Pons (tissue), 1 donor: ENCODE measurements around the gene GGPS1.
"Not testable (repeated sequence)": the region's sequence is repeated elsewhere in the genome, so short reads cannot be mapped to it uniquely, and the experiment has no call there.

ENCODE experiments used
- DNase-seq: peaks from one replicate; pipeline ENCODE4 v3.0.0-alpha.2; 2016; ENCODE audit warnings: low spot score

The GGPS1 gene

GRCh38 chr1:235304549-235305451, 23.6 kb upstream of the GGPS1 start:
- no peak for DNase-seq

- no peak for DNase-seq
These were observed 20.9 kb upstream of the GGPS1 start for GRCh38 chr1:235307158-235308124.

GRCh38 chr1:235309206-235309605, 19.2 kb upstream of the GGPS1 start:
- not testable (repeated sequence) for DNase-seq

- no peak for DNase-seq
These were observed 15.1 kb upstream of the GGPS1 start for GRCh38 chr1:235313262-235313661.

- DNase-seq, result no peak
These were observed 14.3 kb upstream of the GGPS1 start for GRCh38 chr1:235313931-235314678.

GRCh38 chr1:235315173-235315572, 13.2 kb upstream of the GGPS1 start:
- DNase-seq, result no peak

- no peak for DNase-seq
These were observed 12.6 kb upstream of the GGPS1 start for GRCh38 chr1:235315735-235316134.

GRCh38 chr1:235317168-235317567, 11.2 kb upstream of the GGPS1 start:
- DNase-seq, result no peak

- DNase-seq, result no peak
These were observed 9.1 kb upstream of the GGPS1 start for GRCh38 chr1:235319255-235319654.

- DNase-seq, result no peak
These were observed 7.7 kb upstream of the GGPS1 start for GRCh38 chr1:235320521-235321179.

- no peak for DNase-seq
These were observed 4.1 kb upstream of the GGPS1 start for GRCh38 chr1:235324296-235324695.

GRCh38 chr1:235325139-235325538, 3.2 kb upstream of the GGPS1 start:
- DNase-seq, result no peak

- DNase-seq, result no peak
These were observed 2.5 kb upstream of the GGPS1 start for GRCh38 chr1:235325854-235326253.

GRCh38 chr1:235326719-235327558, 1.4 kb upstream of the GGPS1 start:
- DNase-seq, result peak; percentile 25

GRCh38 chr1:235327559-235328270, 655 bp upstream of the GGPS1 start, which contains the start of gene ARID4B:
Gene ARID4B, minus strand, starts transcription at chr1:235328179. Its CDS starts 1,260 bp downstream, at chr1:235326919.
- DNase-seq, result no peak

- DNase-seq, result peak; percentile 32
These were observed 951 bp downstream of the GGPS1 start for GRCh38 chr1:235329139-235329902.

- DNase-seq, result no peak
These were observed 2.5 kb downstream of the GGPS1 start for GRCh38 chr1:235330918-235331285.

GRCh38 chr1:235331401-235331800, 3.0 kb downstream of the GGPS1 start:
- DNase-seq, result no peak

GRCh38 chr1:235336903-235337302, 8.5 kb downstream of the GGPS1 start:
- no peak for DNase-seq
